MM.1S (cell line): ENCODE measurements around the gene CXCL11.

ENCODE experiments used
- DNase-seq: peaks from one replicate; pipeline ENCODE4 v3.0.0-alpha.2; 2015
- H2AFZ ChIP-seq: fragments of 300-600 bp; sonication (generic); 2 replicates; pipeline ENCODE4 v1.6.0; 2016; ENCODE audit warnings: antibody characterized with exemption, low read length
- H3F3A ChIP-seq: fragments of 300-600 bp; sonication (generic); 2 replicates; pipeline ENCODE4 v1.6.1; 2016; ENCODE audit warnings: mild to moderate bottlenecking, antibody characterized with exemption, low read length, moderate library complexity, mixed read lengths; ENCODE audit not compliant: insufficient read depth
- H3K27ac ChIP-seq: fragments of 300-600 bp; sonication (generic); 2 replicates; pipeline ENCODE4 v1.5.1; 2016; ENCODE audit warnings: mild to moderate bottlenecking, low read length
- H3K27me3 ChIP-seq: fragments of 300-600 bp; sonication (generic); replicated peaks from 2 replicates; pipeline ENCODE4 v1.6.0; 2016; ENCODE audit warnings: low read length; ENCODE audit not compliant: insufficient read depth
- H3K36me3 ChIP-seq: fragments of 300-600 bp; sonication (generic); replicated peaks from 2 replicates; pipeline ENCODE4 v1.6.1; 2016; ENCODE audit warnings: mild to moderate bottlenecking, low read length, mixed read lengths; ENCODE audit not compliant: insufficient read depth
- H3K4me1 ChIP-seq: fragments of 300-600 bp; sonication (generic); 2 replicates; pipeline ENCODE4 v1.6.1; 2016; ENCODE audit warnings: low read length, mixed read lengths
- H3K4me2 ChIP-seq: fragments of 300-600 bp; sonication (generic); 2 replicates; pipeline ENCODE4 v1.6.0; 2016; ENCODE audit warnings: low read depth, low read length
- H3K4me3 ChIP-seq: fragments of 300-600 bp; sonication (generic); 2 replicates; pipeline ENCODE4 v1.5.1; 2016; ENCODE audit warnings: low read length, mixed read lengths
- H3K79me2 ChIP-seq: fragments of 300-600 bp; sonication (generic); 2 replicates; pipeline ENCODE4 v1.6.1; 2016; ENCODE audit warnings: mixed run types, low read length, mixed read lengths
- H3K9ac ChIP-seq: fragments of 300-600 bp; sonication (generic); 2 replicates; pipeline ENCODE4 v1.6.1; 2016; ENCODE audit warnings: low read length, mixed read lengths
- H3K9me2 ChIP-seq: fragments of 300-600 bp; sonication (generic); replicated peaks from 2 replicates; pipeline ENCODE4 v1.6.1; 2016; ENCODE audit warnings: mild to moderate bottlenecking, low read length, mixed read lengths; ENCODE audit not compliant: insufficient read depth
- H3K9me3 ChIP-seq: fragments of 300-600 bp; sonication (generic); replicated peaks from 2 replicates; pipeline ENCODE4 v1.6.1; 2016; ENCODE audit warnings: mild to moderate bottlenecking, low read length, mixed read lengths; ENCODE audit not compliant: insufficient read depth
- H4K20me1 ChIP-seq: fragments of 300-600 bp; sonication (generic); 2 replicates; pipeline ENCODE4 v1.6.1; 2016; ENCODE audit warnings: mild to moderate bottlenecking, low read length, moderate library complexity, mixed read lengths; ENCODE audit not compliant: insufficient read depth
- CTCF ChIP-seq: fragments of 300-600 bp; sonication (generic); IDR thresholded peaks from 2 replicates; pipeline ENCODE4 v1.5.1; 2016; ENCODE audit warnings: antibody characterized with exemption, low read length, mixed read lengths
- EZH2 ChIP-seq: fragments of 300-600 bp; sonication (generic); optimal IDR thresholded peaks from 2 replicates; pipeline ENCODE3; 2017; ENCODE audit warnings: low read depth, mild to moderate bottlenecking, antibody characterized with exemption, low read length, mixed read lengths
- EZH2phosphoT487 ChIP-seq: fragments of 300-600 bp; sonication (generic); IDR thresholded peaks from 2 replicates; pipeline ENCODE4 v1.6.1; 2018; ENCODE audit warnings: antibody characterized with exemption, low read length

Gene CXCL11

GRCh38 chr4:76009311-76009710 lies 26.6 kb downstream of the CXCL11 start:
- Histone ChIP-seq H3K4me1 (peaks cover 27% of the 10 kb centered on the region), H3K36me3 (no peaks in the 10 kb centered on the region), H3F3A (no peaks in the 10 kb centered on the region), H4K20me1 (no peaks in the 10 kb centered on the region), H3K9me2 (no peaks in the 10 kb centered on the region), H2AFZ (no peak overlapping the region), H3K27me3 (no peaks in the 10 kb centered on the region), H3K9me3 (no peaks in the 10 kb centered on the region), H3K4me2 (no peak overlapping the region), H3K27ac (no peak overlapping the region), H3K9ac (no peak overlapping the region), H3K4me3 (no peak overlapping the region), H3K79me2 (no peaks in the 10 kb centered on the region)
- DNase-seq, result no peak
- no peak for TF ChIP-seq CTCF
- TF ChIP-seq EZH2phosphoT487, result no peak
- TF ChIP-seq EZH2, result no peak

- no peak within 1 kb of the TSS for H3K9ac ChIP-seq
- no peak for DNase-seq
- no peaks in the 10 kb centered on the region for H3K9me2 ChIP-seq
- no peaks in the 10 kb centered on the region for H3K9me3 ChIP-seq
- no peak within 1 kb of the TSS for H3K27ac ChIP-seq
- no peak within 1 kb of the TSS for H3K4me2 ChIP-seq
- H3F3A ChIP-seq, result no peaks in the 10 kb centered on the region
- no peak within 1 kb of the TSS for H3K4me3 ChIP-seq
- H4K20me1 ChIP-seq, result no peaks in the 10 kb centered on the region
- TF ChIP-seq EZH2 (no peak), EZH2phosphoT487 (no peak), CTCF (no peak)
- no peak within 1 kb of the TSS for H2AFZ ChIP-seq
- H3K79me2 ChIP-seq, result no peaks in the 10 kb centered on the region
- peaks cover 8% of the 10 kb centered on the region for H3K4me1 ChIP-seq
- H3K27me3 ChIP-seq, result no peaks in the 10 kb centered on the region
- no peaks in the 10 kb centered on the region for H3K36me3 ChIP-seq
Observed at GRCh38 chr4:76007089-76007862, 28.6 kb downstream of the CXCL11 start, which contains the start of gene CXCL9. Gene CXCL9, minus strand, starts transcription at chr4:76007509. Its CDS starts 60 bp downstream, at chr4:76007449.

- Histone ChIP-seq H3K4me2 (no peak overlapping the region), H3K9me3 (no peaks in the 10 kb centered on the region), H3F3A (no peaks in the 10 kb centered on the region), H3K27ac (no peak overlapping the region), H3K4me3 (no peak overlapping the region), H3K79me2 (no peaks in the 10 kb centered on the region), H3K36me3 (no peaks in the 10 kb centered on the region), H3K4me1 (no peaks in the 10 kb centered on the region), H3K27me3 (no peaks in the 10 kb centered on the region), H3K9ac (no peak overlapping the region), H4K20me1 (no peaks in the 10 kb centered on the region), H3K9me2 (no peaks in the 10 kb centered on the region), H2AFZ (no peak overlapping the region)
- TF ChIP-seq EZH2phosphoT487 (no peak), EZH2 (no peak), CTCF (no peak)
- DNase-seq, result no peak
Observed at GRCh38 chr4:76003620-76004019, 32.2 kb downstream of the CXCL11 start.
